ENCODE results near the gene DPY19L3. TPM values are rescaled to one million over a fixed set of nuclear protein-coding genes. Genes with fewer than 3 reads are reported as not detected.
"Not testable (repeated sequence)": the region's sequence is repeated elsewhere in the genome, so short reads cannot be mapped to it uniquely, and the experiment has no call there.

DPY19L3 gene
- polyA plus RNA-seq, 1 of the 3 experiments (the other 2 are of a cell fraction): 25.2 TPM

DNA sequence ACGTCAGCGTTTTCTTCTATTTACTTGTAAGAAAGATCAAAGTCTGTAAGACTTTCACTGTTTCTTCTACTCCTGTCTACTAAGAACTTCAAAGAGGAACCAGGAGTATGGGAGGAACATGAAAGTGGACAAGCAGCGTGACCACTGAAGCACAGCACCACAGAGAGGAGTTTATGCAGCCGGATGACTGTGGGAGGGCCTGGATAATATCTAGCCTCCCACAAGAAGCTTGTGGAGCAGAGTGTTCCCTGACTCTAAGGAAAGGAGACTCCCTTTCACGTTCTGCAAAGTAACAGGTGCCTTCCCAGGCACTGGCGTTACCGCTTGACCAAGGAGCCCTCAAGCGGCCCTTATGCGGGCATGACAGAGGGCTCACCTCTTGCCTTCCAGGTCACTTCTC is 91.8 kb downstream of the DPY19L3 start (continued):
- TF ChIP-seq FOXJ3 (CRISPR knock-in tag; IDR thresholded peaks at IDR 0.05) (no peak), FOXM1 (IDR thresholded peaks at IDR 0.05; ENCODE audit: low read depth) (no peak), EP300 (IDR thresholded peaks at IDR 0.05; ENCODE audit: borderline replicate concordance in 1 of 2, low read depth in 1 of 2, low read length in 1 of 2) (no peak), TAF1 (IDR thresholded peaks at IDR 0.05; ENCODE audit: borderline replicate concordance, low read depth, low read length) (no peak), POLR2AphosphoS5 (IDR thresholded peaks at IDR 0.05; ENCODE audit: low read depth, low read length) (no peak)
- TF ChIP-seq, protein P1, sequence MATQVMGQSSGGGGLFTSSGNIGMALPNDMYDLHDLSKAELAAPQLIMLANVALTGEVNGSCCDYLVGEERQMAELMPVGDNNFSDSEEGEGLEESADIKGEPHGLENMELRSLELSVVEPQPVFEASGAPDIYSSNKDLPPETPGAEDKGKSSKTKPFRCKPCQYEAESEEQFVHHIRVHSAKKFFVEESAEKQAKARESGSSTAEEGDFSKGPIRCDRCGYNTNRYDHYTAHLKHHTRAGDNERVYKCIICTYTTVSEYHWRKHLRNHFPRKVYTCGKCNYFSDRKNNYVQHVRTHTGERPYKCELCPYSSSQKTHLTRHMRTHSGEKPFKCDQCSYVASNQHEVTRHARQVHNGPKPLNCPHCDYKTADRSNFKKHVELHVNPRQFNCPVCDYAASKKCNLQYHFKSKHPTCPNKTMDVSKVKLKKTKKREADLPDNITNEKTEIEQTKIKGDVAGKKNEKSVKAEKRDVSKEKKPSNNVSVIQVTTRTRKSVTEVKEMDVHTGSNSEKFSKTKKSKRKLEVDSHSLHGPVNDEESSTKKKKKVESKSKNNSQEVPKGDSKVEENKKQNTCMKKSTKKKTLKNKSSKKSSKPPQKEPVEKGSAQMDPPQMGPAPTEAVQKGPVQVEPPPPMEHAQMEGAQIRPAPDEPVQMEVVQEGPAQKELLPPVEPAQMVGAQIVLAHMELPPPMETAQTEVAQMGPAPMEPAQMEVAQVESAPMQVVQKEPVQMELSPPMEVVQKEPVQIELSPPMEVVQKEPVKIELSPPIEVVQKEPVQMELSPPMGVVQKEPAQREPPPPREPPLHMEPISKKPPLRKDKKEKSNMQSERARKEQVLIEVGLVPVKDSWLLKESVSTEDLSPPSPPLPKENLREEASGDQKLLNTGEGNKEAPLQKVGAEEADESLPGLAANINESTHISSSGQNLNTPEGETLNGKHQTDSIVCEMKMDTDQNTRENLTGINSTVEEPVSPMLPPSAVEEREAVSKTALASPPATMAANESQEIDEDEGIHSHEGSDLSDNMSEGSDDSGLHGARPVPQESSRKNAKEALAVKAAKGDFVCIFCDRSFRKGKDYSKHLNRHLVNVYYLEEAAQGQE (IDR thresholded peaks at IDR 0.05; ENCODE audit: low read depth, low read length): no peak
- TF ChIP-seq, protein P2, sequence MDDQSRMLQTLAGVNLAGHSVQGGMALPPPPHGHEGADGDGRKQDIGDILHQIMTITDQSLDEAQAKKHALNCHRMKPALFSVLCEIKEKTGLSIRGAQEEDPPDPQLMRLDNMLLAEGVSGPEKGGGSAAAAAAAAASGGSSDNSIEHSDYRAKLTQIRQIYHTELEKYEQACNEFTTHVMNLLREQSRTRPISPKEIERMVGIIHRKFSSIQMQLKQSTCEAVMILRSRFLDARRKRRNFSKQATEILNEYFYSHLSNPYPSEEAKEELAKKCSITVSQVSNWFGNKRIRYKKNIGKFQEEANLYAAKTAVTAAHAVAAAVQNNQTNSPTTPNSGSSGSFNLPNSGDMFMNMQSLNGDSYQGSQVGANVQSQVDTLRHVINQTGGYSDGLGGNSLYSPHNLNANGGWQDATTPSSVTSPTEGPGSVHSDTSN (IDR thresholded peaks at IDR 0.05): no peak

DNA sequence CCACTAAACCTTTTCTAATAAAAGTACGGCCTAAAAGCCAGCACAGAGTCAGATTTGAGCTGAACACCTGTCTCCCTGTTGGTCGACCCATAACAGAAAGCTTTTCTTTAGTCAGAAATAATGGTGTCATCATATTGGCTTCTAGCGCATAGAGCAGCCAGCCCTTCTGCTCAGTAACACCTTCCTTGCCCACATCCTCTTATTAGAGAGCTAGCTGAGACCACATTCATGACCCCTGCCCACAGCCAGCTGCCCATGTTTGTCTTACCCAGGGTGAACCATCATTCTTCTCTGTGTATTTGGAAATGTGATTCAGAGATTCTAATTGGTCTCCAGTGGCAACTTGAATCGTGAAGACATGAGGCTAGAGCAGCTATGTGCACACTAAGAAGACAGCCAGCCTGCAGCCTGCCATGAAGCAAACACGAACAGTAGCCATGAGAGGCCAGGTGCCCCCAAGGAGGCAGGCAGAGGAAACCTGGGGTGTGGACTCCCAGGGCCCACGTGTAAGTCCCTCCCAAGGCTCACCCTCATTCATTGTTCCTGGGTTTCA is 93.2 kb downstream of the DPY19L3 start:
- Histone ChIP-seq H2AFZ (ENCODE audit: low read depth) (no peak overlapping the region), H3K9ac (no peak overlapping the region), H3K4me3 (ENCODE audit: low read depth in 2 of 2, low read length in 1 of 2) (no peak overlapping the region), H3F3A (replicated peaks; ENCODE audit: insufficient read depth) (no peaks in the 10 kb centered on the region), H3K27ac (ENCODE audit: low read depth in 2 of 2, low read length in 1 of 2) (no peak overlapping the region), H3K4me2 (no peak overlapping the region), H3K36me3 (replicated peaks in 1 of 2; ENCODE audit: control insufficient read depth in 1 of 2, insufficient read depth in 2 of 2, low read length in 1 of 2) (no peaks in the 10 kb centered on the region), H3K9me3 (no peaks in the 10 kb centered on the region), H3K4me1 (ENCODE audit: control insufficient read depth in 1 of 2, insufficient read depth in 2 of 2, low read depth in 1 of 2, low read length in 1 of 2) (no peaks in the 10 kb centered on the region), H4K20me1 (ENCODE audit: insufficient read depth) (no peaks in the 10 kb centered on the region), H3K79me2 (ENCODE audit: insufficient read depth) (no peaks in the 10 kb centered on the region), H3K27me3 (ENCODE audit: insufficient read depth) (0 out of 2 replicates have a peak, but pooled peaks cover 6% of the 10 kb centered on the region), H3K9me2 (no peaks in the 10 kb centered on the region)
- WGBS (ENCODE audit: low lambda C conversion rate): 18% methylated on average over 5 of the region's 6 CpGs
- DNase-seq: no peak
- TF ChIP-seq RCOR1 (IDR thresholded peaks at IDR 0.05; ENCODE audit: low read length): no peak
- no peak for TF ChIP-seq RAD21 (IDR thresholded peaks at IDR 0.05; ENCODE audit: low read length)
- ChIA-PET CTCF (interaction anchor here (0.8 to 1.8 kb wide), 2 partner anchors 34 to 1537 kb away, joined by 3 to 6 read pairs; no protein-coding TSS in a partner anchor), POLR2A (no interaction called here)

DNA sequence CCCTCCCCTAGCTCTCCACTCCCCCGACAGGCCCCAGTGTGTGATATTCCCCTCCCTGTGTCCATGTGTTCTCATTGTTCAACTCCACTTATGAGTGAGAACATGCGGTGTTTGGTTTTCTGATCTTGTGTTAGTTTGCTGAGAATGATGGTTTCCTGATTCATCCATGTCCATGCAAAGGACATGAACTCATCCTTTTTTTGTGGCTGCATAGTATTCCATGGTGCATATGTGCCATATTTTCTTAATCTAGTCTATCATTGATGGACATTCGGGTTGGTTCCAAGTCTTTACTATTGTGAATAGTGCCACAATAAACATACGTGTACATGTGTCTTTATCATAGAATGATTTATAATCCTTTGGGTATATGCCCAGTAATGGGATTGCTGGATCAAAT is 106.9 kb downstream of the DPY19L3 start:
- H3K4me3 ChIP-seq (ENCODE audit: low read depth in 2 of 2, low read length in 1 of 2); H2AFZ ChIP-seq (ENCODE audit: low read depth); H3K27ac ChIP-seq (ENCODE audit: low read depth in 2 of 2, low read length in 1 of 2); DNase-seq; CTCF ChIA-PET; H3K9ac ChIP-seq; H3K4me2 ChIP-seq; H3K4me1 ChIP-seq (ENCODE audit: control insufficient read depth in 1 of 2, insufficient read depth in 2 of 2, low read depth in 1 of 2, low read length in 1 of 2); H3K27me3 ChIP-seq (ENCODE audit: insufficient read depth); H3K79me2 ChIP-seq (ENCODE audit: insufficient read depth); H4K20me1 ChIP-seq (ENCODE audit: insufficient read depth); H3F3A ChIP-seq (replicated peaks; ENCODE audit: insufficient read depth); H3K36me3 ChIP-seq (replicated peaks in 1 of 2; ENCODE audit: control insufficient read depth in 1 of 2, insufficient read depth in 2 of 2, low read length in 1 of 2); POLR2A ChIA-PET; H3K9me2 ChIP-seq; H3K9me3 ChIP-seq: not testable (repeated sequence)
- 36% methylated on average over 4 of the region's 4 CpGs for WGBS (ENCODE audit: low lambda C conversion rate)

Measured in SK-N-SH (cell line).